NOMO-1 treated with DMSO at 0.1 percent for 48 hours (cell line): ENCODE measurements around the gene CNOT6L.

Experiments used
- DNase-seq: peaks from one replicate; lab custom pipeline; 2025; ENCODE audit not compliant: unreplicated experiment; lab: John Stamatoyannopoulos, UW

CNOT6L gene

GRCh38 chr4:77818602-77819403, at the start of gene CNOT6L:
TSS of gene CNOT6L (minus strand) at chr4:77819368. CDS start at chr4:77819308, 60 bp downstream.
- peak; percentile 23 for DNase-seq

- no peak for DNase-seq
These were observed 46.1 kb upstream of the CNOT6L start for GRCh38 chr4:77865259-77865658.

GRCh38 chr4:77863341-77863740, 44.2 kb upstream of the CNOT6L start:
- peak; percentile 45 for DNase-seq

GRCh38 chr4:77862478-77863216, 43.5 kb upstream of the CNOT6L start, which contains the start of gene MRPL1:
TSS of gene MRPL1 (plus strand) at chr4:77862830. CDS start at chr4:77862849, 19 bp downstream.
- peak; percentile 98 for DNase-seq

- no peak for DNase-seq
These were observed 42.3 kb upstream of the CNOT6L start for GRCh38 chr4:77861495-77861894.

- DNase-seq: no peak
These were observed 40.1 kb upstream of the CNOT6L start for GRCh38 chr4:77859256-77859655.

- DNase-seq: no peak
These were observed 37.0 kb upstream of the CNOT6L start for GRCh38 chr4:77856152-77856551.

- no peak for DNase-seq
These were observed 35.4 kb upstream of the CNOT6L start for GRCh38 chr4:77854431-77855111.

- DNase-seq: peak; percentile 72
These were observed 33.8 kb upstream of the CNOT6L start for GRCh38 chr4:77852892-77853495.

- DNase-seq: no peak
These were observed 30.3 kb upstream of the CNOT6L start for GRCh38 chr4:77849278-77849965.

GRCh38 chr4:77848508-77848907, 29.3 kb upstream of the CNOT6L start:
- no peak for DNase-seq

GRCh38 chr4:77845929-77846328, 26.8 kb upstream of the CNOT6L start:
- no peak for DNase-seq

- no peak for DNase-seq
These were observed 26.2 kb upstream of the CNOT6L start for GRCh38 chr4:77845400-77845799.

- no peak for DNase-seq
These were observed 25.2 kb upstream of the CNOT6L start for GRCh38 chr4:77844363-77844762.

GRCh38 chr4:77843628-77844027, 24.5 kb upstream of the CNOT6L start:
- no peak for DNase-seq

- no peak for DNase-seq
These were observed 15.2 kb upstream of the CNOT6L start for GRCh38 chr4:77834403-77834802.

GRCh38 chr4:77833126-77833724, 14.1 kb upstream of the CNOT6L start:
- no peak for DNase-seq

GRCh38 chr4:77827343-77827742, 8.2 kb upstream of the CNOT6L start:
- no peak for DNase-seq

- DNase-seq: no peak
These were observed 7.1 kb upstream of the CNOT6L start for GRCh38 chr4:77826275-77826674.

- DNase-seq: peak; percentile 64
These were observed 2.6 kb upstream of the CNOT6L start for GRCh38 chr4:77821775-77822174.
